ENCODE results near the gene AGT.
"Not testable (repeated sequence)": the region's sequence is repeated elsewhere in the genome, so short reads cannot be mapped to it uniquely, and the experiment has no call there.

Gene AGT

GRCh38 chr1:230743899-230744298, 30.0 kb upstream of the AGT start:
- DNase-seq = no peak

GRCh38 chr1:230739564-230740290, 25.8 kb upstream of the AGT start:
- no peak for DNase-seq

DNA sequence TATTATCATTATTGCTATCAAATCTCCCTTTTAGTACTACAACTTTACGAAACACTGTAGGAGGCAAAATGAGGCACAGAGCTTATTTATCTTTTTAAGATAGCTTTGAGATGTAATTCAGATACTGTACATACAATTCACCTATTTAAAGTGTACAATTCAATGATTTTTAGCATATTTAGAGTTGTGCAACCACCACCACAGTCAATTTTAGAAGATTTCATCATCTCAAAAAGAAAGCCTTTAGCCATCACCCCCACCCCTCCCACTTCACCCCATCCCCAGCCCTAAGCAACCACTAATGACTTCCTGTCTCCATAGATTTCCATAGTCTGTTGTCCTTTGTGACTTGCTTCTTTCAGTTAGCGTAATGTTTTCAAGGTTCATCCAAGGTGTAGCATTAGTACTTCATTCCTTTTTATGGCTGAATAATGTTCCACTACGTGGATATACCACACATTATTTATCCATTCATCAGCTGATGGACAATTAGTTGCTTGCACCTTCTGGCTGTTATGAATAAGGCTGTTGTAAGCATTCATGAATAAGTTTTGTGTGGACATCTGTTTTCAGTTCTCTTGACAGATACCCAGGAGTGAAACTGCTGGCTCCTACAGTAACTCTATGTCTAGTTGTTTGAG, 23.8 kb upstream of the AGT start:
- DNase-seq = no peak

DNA sequence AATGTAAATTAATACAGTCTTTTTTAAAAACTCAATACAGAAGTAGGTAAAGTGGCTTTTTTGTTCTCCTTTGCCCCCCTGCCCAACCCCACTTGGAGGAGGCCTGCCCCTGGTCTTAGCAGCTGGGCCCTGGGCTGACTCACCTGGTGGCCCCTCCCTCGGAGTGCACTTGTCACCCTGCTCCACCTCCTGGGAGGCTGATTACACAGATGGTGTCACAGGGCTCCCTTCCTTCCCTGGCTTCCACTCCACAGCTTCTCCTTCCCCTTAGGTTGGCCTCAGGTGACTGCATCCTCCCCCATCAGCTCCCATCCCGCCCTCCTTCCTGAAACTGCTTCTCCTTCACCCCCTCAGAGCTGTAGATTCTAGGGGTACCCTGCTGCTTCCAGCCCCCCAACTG, 21.5 kb upstream of the AGT start:
- DNase-seq = no peak

GRCh38 chr1:230730977-230731376, 17.1 kb upstream of the AGT start:
- no peak for DNase-seq

DNA sequence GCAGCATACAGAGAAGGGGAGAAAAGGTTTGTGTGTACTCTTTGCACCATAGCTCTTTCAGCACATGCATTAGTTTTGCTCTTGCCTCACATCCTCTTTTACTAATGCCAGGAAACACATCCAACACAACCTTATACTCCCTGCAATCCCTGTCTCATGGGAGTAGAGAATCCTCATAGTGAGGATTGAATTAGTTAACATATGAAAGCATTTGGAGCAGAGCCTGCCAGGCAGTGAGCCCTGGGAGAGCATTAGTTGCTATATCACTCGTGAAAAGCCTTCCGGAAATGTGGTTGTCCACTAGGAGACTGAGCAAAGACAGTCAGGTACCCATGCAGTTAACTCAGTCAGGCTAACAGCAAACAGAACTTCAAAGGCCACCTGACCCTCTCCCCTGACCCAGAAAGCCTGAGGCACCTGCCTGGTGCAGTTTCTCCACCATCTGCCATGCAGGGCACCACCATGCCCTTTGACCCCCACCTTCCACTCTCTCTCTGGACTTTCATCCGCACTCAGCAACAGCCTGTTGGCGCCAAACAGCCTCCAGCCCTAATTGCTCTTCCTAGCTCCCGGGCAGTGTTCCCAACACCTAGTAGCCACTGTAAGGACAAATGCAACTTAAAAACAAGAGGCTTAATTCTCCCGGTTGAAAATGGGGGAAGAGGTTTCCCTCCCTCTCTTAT, 14.9 kb upstream of the AGT start:
- no peak for DNase-seq

- no peak for DNase-seq
Observed at GRCh38 chr1:230725256-230726012, 11.5 kb upstream of the AGT start.

GRCh38 chr1:230721849-230722522, 8.1 kb upstream of the AGT start:
- not testable (repeated sequence) for DNase-seq

DNA sequence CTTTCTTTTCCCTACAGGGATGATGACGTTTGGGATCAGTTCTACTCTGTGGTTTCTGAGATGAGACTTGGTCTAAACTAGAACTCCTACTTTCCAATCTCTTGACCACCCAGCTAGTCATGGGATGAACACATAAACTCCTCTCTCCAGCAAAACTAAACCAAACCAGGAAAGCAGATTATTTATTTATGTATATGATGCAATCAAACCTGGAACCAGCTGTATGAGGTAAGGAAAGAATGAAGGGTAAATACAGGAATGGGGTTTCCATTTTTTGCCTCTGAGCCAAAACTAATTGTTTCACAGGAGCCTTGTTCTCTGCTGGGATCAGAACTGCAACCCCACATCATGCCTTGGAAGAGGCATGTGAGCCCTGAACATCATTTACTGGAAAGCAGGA, 3.3 kb upstream of the AGT start:
- no peak for DNase-seq

DNA sequence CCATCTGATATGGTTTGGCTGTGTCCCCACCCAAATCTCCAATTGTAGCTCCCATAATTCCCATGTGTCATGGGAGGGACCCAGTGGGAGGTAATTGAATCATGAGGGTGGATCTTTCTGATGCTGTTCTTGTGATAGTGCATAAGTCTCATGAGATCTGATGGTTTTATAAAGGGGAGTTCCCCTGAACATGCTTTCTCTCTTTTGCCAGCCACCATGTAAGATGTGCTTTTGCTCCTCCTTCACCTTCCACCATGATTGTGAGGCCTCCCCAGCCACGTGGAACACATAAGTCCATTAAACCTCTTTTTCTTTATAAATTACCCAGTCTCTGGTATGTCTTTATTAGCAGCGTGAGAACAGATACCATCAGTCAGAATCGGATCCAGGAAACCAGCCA, 2.5 kb upstream of the AGT start:
- DNase-seq = not testable (repeated sequence)

- no peak for DNase-seq
Observed at GRCh38 chr1:230715510-230715909, 1.6 kb upstream of the AGT start.

DNA sequence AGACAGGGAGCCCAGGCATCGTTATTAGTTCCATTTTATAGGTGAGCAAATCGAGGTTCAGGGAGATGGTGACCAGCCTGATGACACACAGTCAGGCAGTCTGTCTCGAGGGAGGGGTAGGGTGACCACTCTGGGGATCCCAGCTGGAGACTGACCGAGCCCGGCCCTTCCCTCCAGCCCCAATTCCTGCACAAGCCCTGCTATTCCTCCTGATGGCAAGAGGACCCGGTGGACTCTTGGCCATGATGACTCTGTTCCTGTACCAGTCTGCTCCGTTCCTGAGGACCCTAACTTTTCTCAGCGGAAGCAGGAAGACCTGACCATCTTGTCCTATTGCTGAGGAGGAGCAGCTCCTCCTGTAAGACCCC, 391 bp downstream of the AGT start:
- DNase-seq = no peak

GRCh38 chr1:230713138-230713537, 784 bp downstream of the AGT start:
- no peak for DNase-seq

DNA sequence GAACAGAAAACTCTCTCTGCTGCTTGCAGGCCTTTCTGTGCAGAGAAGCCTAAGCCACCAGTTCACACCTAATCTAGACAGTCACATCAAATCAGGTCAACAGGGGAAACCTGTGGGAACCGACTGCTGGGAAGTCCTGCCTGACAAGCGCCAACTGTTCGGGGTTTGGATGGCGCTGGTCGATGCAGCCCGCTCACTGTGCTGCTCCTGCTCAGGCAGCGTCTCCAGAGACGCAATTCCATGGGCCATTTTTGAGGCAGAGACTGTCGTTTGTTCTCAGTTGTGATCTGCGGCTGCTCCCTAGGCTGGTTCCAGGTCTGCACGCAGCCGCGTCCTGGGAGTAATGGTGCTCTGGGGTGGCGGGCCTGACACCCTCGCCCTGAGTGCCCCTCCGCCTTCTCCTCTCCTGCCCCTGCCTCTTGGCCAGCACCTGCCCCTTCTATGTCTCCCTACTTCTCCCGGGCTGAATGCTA, 1.4 kb downstream of the AGT start:
- DNase-seq = no peak

- DNase-seq = no peak
Observed at GRCh38 chr1:230711245-230711644, 2.7 kb downstream of the AGT start.

GRCh38 chr1:230710543-230710904, 3.4 kb downstream of the AGT start:
- no peak for DNase-seq

GRCh38 chr1:230709619-230710542, 4.0 kb downstream of the AGT start:
- no peak for DNase-seq

GRCh38 chr1:230708631-230709580, 5.0 kb downstream of the AGT start:
- DNase-seq = peak in 1 of 4 experiments; percentile 10

DNA sequence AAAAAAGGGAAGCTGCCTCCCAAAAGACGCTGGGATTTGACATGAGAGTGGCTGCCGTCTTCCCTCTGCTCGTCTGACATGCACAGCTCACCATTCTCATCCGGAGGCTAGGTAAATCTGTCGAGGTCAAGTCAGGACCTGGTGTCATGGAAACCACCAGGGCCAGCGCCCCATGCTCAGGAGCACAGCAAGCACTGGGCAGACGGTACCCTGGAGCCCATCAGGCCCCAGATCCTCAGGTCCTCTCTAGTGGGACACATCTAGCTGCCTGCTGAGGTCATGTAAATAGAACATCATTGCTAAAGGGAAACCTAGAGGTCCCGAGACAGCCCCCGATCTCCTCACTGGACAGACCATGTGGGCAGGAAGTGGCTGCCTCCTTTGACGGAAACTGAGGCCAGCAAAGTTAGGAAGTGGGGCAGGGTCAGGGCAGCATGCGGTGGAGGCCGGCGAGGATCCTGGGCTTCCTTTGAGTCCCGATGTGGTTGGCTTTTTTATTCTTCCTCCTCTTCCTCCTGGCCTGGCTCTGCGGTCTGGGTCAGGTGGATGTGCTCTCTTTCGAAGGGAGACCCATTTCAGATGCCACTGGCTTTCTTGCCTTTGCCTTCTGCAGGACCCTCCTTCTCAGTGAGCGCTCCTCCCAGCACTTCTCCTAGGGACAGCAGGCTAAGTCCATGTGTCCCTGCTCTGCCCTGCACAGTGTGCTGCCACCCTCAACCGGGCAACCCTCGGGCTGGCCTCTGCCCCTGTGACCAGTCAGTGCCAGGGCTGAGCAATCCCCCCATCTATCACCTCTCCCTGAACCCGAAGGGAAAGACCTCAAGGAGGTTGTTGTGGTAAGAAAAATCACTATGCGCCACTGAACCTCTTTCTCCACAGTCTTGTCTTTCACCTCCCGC, 5.9 kb downstream of the AGT start:
- DNase-seq = no peak

All from suppressor macrophage (primary cell).